SW 1271 (cell line): ENCODE data around the gene SGK2.
A peak's percentile ranks its signal among the peaks of the same experiment; 100 is the strongest.
"Not testable (repeated sequence)": the region's sequence is repeated elsewhere in the genome, so short reads cannot be mapped to it uniquely, and the experiment has no call there.

Source experiments
- DNase-seq, 2 experiments: peaks; one replicate each; lab custom pipeline; 2025; lab: John Stamatoyannopoulos, UW

The SGK2 gene

GRCh38 chr20:43563991-43564390, 5.2 kb downstream of the SGK2 start:
- DNase-seq: no peak

GRCh38 chr20:43564455-43564854, 5.6 kb downstream of the SGK2 start:
- DNase-seq: no peak

GRCh38 chr20:43564993-43565757, 6.3 kb downstream of the SGK2 start:
- DNase-seq: no peak

DNA sequence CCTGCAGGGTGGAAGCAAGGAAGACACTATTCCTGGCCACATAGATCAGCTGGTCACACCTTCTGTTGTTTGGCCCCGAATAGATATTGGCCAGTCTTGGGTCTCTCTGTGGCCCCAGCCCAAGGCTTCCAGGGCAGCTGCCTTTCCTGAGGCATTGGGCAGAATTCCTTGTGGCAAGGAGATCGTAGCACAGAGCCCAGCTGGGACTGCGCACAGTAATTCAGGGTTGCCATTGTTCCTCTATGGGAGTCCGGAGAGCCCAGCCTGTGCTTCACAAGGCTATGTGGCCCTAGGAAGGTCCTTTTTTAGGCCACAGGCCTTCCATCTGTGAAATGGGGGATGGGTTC, 6.9 kb downstream of the SGK2 start:
- no peak for DNase-seq

DNA sequence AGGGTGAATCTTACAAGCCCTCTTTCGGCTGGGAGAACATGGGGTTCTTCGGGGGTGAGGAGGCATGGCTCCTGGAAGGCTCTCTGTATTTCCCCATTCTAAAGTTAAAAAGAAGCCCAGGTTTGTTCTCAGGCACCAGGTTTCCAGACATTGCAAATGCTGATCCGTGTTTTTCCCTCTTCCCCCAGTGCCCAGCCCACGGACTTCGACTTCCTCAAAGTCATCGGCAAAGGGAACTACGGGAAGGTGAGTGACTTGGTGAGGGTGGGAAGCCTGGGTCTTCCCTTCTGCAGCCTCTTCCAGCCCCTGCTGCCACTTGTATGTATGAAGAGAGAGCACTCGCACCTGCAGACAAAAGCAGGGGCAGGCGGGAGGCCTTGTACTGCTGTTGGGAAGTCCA, 8.7 kb downstream of the SGK2 start:
- DNase-seq: no peak

- DNase-seq: no peak
These were observed 9.9 kb downstream of the SGK2 start for GRCh38 chr20:43568706-43569105.

GRCh38 chr20:43569282-43569681, 10.5 kb downstream of the SGK2 start:
- no peak for DNase-seq

GRCh38 chr20:43570496-43570895, 11.7 kb downstream of the SGK2 start:
- DNase-seq: no peak

GRCh38 chr20:43571310-43571709, 12.5 kb downstream of the SGK2 start:
- no peak for DNase-seq

GRCh38 chr20:43571771-43572170, 12.9 kb downstream of the SGK2 start:
- no peak for DNase-seq

DNA sequence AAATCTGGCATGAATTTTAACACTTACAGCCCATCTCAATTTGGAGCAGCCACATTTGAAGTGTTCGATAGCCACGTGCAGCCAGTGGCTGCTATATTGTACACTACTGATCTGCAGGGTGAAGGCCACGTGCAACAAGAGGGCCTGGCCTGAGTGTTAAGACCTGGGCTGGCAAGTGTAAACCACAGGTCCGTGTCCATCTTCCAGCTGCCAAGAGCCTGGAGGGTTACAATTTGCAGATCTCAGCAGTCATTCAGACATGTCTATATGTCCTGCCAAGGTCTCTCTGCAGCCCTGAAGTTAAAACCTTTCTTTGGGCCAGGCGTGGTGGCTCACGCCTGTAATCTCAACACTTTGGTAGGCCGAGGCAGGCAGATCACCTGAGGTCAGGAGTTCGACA, 14.1 kb downstream of the SGK2 start:
- DNase-seq: no peak

- no peak for DNase-seq
These were observed 17.3 kb downstream of the SGK2 start for GRCh38 chr20:43576108-43576507.

DNA sequence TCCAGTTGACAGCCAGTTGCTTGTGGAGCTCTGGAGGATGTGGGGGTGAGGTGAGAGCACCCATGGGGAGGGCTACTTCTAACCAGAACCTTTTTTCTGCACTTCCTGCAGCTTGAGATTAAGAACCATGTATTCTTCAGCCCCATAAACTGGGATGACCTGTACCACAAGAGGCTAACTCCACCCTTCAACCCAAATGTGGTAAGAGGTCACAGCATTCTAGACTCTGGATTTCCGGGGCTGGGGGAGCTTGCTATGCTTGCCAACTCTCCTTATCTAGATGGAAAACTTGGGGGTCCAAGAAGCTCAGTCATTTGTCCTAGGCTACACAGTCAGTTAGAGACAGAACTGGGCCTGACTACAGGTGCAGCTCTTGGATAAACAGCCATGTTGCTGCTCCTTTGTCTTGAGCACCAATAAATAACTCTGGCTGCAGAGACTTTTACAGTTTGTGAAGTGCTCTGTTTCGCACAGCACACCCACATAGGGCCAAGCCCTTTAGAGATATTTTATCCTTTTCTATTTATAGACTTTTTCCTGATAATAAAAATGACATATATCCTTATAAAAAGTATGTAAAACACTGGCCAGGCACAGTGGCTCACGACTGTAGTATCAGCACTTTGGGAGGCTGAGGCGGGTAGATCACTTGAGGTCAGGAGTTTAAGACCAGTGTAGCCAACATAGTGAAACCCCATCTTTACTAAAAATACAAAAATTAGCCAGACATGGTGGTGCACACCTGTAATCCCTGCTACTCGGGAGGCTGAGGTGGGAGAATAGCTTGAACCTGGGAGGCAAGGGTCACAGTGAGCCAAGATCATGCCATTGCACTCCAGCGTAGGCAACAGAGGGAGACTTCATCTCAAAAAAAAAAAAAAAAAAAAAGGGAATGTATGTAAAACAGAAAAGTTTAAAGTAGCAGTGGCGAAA, 21.3 kb downstream of the SGK2 start:
- DNase-seq: no peak

DNA sequence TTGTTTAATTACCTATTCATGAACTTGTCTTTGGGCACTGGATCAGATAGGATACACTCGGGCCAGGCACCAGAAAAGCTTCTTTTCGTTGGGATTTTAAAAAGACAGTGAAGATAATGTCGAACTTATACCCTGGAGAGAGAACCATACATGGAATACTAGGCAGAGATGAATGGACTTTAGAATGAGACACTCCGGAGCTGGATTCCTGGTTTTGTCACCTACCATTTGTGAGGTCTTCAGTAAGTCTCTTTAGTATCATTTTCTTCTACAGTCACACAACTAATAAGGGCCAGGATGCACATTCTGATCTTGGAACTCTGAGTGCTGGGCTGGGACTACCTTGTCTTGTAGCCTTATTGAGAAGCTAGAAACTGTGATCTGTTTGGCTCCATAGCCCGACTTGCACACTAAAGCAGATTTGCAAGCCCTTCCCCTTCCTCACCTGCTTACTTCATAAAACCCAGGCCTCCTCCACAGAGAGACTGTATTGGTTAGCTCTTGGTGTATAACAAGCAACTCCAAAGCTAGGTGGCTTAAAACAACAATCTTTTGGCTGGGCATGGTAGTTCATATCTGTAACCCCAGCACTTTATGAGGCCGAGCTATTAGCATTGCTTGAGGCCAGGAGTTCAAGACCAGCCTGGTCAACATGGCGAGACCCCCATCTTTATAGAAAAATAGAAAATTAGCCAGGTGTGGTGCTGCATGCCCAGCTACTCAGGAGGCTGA, 24.5 kb downstream of the SGK2 start:
- DNase-seq: no peak

GRCh38 chr20:43583982-43584432, 25.2 kb downstream of the SGK2 start:
- DNase-seq: no peak

DNA sequence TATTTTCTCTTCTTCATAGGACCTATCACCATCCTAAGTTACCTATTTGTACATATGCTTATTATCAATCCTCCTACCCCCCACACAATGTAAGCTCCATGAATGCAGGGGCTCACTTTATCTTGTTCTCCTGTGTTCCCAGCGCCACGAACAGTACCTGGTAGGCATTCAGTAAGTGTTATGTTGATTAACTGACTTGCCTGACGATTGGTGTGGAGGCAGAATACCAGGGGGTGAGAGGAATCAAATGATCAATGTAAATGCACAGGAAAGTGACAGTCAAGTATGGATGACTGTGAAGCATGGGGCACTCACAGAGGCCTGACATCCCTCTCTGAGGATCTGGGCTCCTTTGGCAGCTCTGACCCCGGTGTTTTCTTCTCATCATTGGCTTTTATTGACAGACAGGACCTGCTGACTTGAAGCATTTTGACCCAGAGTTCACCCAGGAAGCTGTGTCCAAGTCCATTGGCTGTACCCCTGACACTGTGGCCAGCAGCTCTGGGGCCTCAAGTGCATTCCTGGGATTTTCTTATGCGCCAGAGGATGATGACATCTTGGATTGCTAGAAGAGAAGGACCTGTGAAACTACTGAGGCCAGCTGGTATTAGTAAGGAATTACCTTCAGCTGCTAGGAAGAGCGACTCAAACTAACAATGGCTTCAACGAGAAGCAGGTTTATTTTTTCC, 25.8 kb downstream of the SGK2 start:
- no peak for DNase-seq

GRCh38 chr20:43586641-43587040, 27.8 kb downstream of the SGK2 start:
- DNase-seq: no peak

- DNase-seq: not testable (repeated sequence)
These were observed 29.7 kb downstream of the SGK2 start for GRCh38 chr20:43588526-43588925.

DNA sequence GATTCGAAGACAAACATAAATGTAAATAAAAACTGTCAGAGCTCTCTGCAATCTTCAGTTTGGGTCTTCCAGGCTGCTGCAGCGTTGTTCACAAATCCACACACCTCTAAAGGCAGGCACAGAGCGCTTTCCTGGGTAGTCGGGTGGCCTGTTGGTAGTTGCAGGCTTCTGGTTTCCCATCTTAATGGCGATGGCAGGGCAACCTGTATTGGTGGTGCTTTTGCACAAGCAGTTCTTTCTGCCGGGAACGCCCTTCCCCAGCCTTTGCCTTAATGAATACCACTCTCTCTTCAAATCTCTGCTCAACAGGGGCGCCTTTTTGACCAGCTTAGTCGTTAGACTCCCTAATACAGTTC, 31.2 kb downstream of the SGK2 start:
- DNase-seq: no peak

GRCh38 chr20:43590392-43591303, 31.8 kb downstream of the SGK2 start, which contains the start of gene IFT52:
Gene IFT52 (plus strand): TSS chr20:43590937. CDS start chr20:43594699, 3,762 bp downstream.
- peak; percentile 86 to 97 for DNase-seq

- DNase-seq: not testable (repeated sequence)
These were observed 43.1 kb downstream of the SGK2 start for GRCh38 chr20:43601960-43602359.
